Measurements from ENCODE around the gene APC2.

APC2 gene

DNA sequence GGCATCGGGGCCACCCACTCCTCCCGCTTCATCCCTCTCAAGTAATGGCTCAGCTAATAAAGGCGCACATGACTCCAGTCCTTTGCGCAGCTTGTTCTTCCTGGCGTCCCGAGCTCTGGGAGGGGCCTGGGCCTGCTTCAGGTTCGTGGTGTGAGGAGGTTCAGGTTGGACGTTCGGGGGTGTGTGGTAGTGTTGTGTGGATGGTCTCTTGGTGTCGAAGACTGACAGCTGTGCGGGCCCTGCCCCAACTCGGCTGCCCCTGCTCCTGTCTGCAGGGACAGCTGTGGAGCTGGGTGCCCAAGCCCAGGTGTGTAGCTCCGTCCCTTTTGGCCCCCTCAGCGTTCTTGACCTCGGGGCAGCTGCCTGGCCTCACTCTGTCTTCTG lies 9.5 kb upstream of the APC2 start:
- H3K36me3 ChIP-seq (ENCODE audit: insufficient read depth) = peaks cover 11% of the 10 kb centered on the region; the same call in 1 of the 2 replicates
- H3K27me3 ChIP-seq (ENCODE audit: insufficient read depth, low read depth) = no peaks in the 10 kb centered on the region; the same call in 1 of the 2 replicates
- no peak overlapping the region for H3K9ac ChIP-seq
- H3K4me2 ChIP-seq = no peak overlapping the region; the same call in 1 of the 2 replicates
- H4K20me1 ChIP-seq (ENCODE audit: insufficient read depth) = peaks cover 9% of the 10 kb centered on the region
- H2AFZ ChIP-seq (ENCODE audit: low read depth) = no peak overlapping the region
- H3K4me3 ChIP-seq (IDR thresholded peaks at IDR 0.05; ENCODE audit: insufficient read depth, low read depth, low read length) = no peak overlapping the region
- peaks cover 22% of the 10 kb centered on the region for H3K4me1 ChIP-seq (ENCODE audit: low read depth, poor library complexity, severe bottlenecking)
- TF ChIP-seq, protein P1, sequence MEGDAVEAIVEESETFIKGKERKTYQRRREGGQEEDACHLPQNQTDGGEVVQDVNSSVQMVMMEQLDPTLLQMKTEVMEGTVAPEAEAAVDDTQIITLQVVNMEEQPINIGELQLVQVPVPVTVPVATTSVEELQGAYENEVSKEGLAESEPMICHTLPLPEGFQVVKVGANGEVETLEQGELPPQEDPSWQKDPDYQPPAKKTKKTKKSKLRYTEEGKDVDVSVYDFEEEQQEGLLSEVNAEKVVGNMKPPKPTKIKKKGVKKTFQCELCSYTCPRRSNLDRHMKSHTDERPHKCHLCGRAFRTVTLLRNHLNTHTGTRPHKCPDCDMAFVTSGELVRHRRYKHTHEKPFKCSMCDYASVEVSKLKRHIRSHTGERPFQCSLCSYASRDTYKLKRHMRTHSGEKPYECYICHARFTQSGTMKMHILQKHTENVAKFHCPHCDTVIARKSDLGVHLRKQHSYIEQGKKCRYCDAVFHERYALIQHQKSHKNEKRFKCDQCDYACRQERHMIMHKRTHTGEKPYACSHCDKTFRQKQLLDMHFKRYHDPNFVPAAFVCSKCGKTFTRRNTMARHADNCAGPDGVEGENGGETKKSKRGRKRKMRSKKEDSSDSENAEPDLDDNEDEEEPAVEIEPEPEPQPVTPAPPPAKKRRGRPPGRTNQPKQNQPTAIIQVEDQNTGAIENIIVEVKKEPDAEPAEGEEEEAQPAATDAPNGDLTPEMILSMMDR (conservative IDR thresholded peaks at IDR 0.05; ENCODE audit: low read depth, low read length) = no peak
- no peak overlapping the region for H3K27ac ChIP-seq
- peaks cover 24% of the 10 kb centered on the region for H3K79me2 ChIP-seq (ENCODE audit: insufficient read depth, low read depth)

DNA sequence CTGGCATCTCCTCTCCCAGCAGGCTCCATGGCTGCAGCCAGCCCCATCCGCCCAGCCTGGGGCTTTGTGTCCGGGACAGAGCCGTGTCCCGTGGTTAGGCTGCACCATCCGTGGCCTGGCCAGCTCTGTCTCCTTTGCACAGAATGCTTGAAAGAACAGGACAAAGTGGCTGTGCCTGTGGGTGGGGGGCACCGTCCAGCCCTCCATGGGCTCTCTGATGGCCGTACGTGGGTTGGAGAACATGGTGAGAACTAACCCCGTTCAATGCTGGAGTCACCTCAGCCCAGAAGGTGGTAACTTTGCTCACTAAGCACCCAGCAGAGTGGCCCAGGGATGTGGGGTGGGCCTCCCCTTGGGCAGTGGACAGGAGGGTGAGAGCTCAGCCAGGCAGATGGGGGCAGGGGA lies 8.9 kb upstream of the APC2 start:
- Histone ChIP-seq H3K4me2 (no peak overlapping the region), H3K4me3 (IDR thresholded peaks at IDR 0.05; ENCODE audit: insufficient read depth, low read depth, low read length) (no peak overlapping the region), H4K20me1 (ENCODE audit: insufficient read depth) (peaks cover 9% of the 10 kb centered on the region), H3K36me3 (ENCODE audit: insufficient read depth) (peaks cover 11% of the 10 kb centered on the region; the same call in 1 of the 2 replicates), H3K27ac (no peak overlapping the region), H3K79me2 (ENCODE audit: insufficient read depth, low read depth) (peaks cover 24% of the 10 kb centered on the region), H2AFZ (ENCODE audit: low read depth) (no peak overlapping the region), H3K4me1 (ENCODE audit: low read depth, poor library complexity, severe bottlenecking) (peaks cover 22% of the 10 kb centered on the region), H3K9ac (no peak overlapping the region), H3K27me3 (ENCODE audit: insufficient read depth, low read depth) (peaks cover 1% of the 10 kb centered on the region; the same call in 1 of the 2 replicates)
- TF ChIP-seq, protein P1 (conservative IDR thresholded peaks at IDR 0.05; ENCODE audit: low read depth, low read length) = no peak

DNA sequence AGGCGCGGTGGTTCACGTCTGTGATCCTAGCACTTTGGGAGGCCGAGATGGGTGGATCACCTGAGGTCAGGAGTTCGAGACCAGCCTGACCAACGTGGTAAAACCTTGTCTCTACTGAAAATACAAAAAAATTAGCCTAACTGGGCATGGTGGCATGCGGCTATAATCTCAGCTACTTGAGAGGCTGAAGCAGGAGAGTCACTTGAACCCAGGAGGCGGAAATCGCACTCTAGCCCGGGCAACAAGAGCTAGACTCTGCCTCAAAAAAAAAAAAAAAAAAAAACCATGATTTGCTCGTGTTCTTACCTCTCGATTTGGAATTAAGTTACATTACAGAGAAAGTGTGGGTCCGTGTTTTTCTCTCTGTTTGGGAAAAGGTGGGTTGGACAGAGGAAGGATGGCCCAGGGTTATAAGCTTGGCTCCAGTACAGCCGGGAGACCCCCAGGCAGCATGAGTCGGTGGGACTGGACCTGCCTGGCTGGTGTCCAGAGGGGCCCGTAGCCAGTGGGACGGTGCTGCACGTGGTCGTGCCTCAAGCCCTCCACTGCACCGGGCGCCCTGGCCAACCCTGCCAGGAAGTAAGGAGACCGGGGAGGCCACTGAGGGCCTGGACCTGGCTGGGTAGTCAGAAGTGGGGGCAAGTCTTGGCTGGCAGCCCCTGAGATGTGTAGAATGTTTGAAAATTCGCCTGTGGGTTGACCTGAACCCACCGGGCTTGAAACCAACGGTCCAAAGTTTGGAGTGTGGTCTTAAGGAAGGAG lies 8.1 kb upstream of the APC2 start:
- TF ChIP-seq, protein P1 (conservative IDR thresholded peaks at IDR 0.05; ENCODE audit: low read depth, low read length) = no peak
- H2AFZ ChIP-seq (ENCODE audit: low read depth) = no peak overlapping the region
- H3K4me2 ChIP-seq = no peak overlapping the region
- peaks cover 24% of the 10 kb centered on the region for H3K79me2 ChIP-seq (ENCODE audit: insufficient read depth, low read depth)
- H3K9ac ChIP-seq = no peak overlapping the region
- H3K36me3 ChIP-seq (ENCODE audit: insufficient read depth) = peaks cover 11% of the 10 kb centered on the region; the same call in 1 of the 2 replicates
- peaks cover 9% of the 10 kb centered on the region for H4K20me1 ChIP-seq (ENCODE audit: insufficient read depth)
- no peak overlapping the region for H3K27ac ChIP-seq
- H3K4me3 ChIP-seq (IDR thresholded peaks at IDR 0.05; ENCODE audit: insufficient read depth, low read depth, low read length) = no peak overlapping the region
- peaks cover 10% of the 10 kb centered on the region; the same call in 1 of the 2 replicates for H3K27me3 ChIP-seq (ENCODE audit: insufficient read depth, low read depth)
- peaks cover 22% of the 10 kb centered on the region for H3K4me1 ChIP-seq (ENCODE audit: low read depth, poor library complexity, severe bottlenecking)

DNA sequence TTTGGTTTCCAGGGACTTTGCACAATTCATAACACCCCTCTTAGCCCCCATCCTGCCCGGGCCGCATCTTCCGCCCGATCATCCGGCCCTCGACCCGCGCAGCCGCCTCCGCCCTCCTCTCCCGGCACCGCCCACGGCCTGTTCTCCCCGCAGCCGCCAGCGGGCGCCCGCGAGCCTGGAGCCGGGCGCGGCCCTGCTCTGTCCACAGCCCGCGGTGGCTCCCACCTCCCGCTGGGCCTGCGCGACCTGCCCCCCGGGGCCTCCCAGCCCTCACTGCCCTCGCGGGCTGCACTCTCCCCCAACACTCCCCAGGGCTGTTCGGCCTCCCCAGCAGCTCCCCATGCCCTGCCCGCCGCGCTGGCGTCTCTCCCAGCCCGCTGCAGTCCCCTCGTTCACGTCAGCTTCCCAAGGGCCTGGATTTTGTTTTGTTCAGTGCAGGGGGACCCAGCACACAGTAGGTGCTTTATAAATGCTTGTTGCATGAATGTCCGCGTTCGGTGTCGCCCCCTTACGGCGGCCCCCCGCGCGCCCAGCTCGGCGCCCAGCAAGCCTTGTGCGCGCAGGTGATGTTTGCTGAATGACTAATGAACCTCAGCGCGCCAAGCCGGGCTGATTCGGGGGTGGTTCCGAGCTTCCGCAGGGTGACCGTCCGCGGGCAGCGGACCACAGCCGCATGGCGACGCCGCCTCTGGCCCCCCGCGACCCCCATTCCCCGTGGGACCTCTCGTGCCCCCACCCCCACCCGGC lies 4.6 kb upstream of the APC2 start:
- no peak overlapping the region for H3K4me3 ChIP-seq (IDR thresholded peaks at IDR 0.05; ENCODE audit: insufficient read depth, low read depth, low read length)
- TF ChIP-seq, protein P1 (conservative IDR thresholded peaks at IDR 0.05; ENCODE audit: low read depth, low read length) = peak; percentile 81
- peaks cover 4% of the 10 kb centered on the region; the same call in 1 of the 2 replicates for H3K79me2 ChIP-seq (ENCODE audit: insufficient read depth, low read depth)
- peaks cover 14% of the 10 kb centered on the region for H3K4me1 ChIP-seq (ENCODE audit: low read depth, poor library complexity, severe bottlenecking)
- H3K9ac ChIP-seq = no peak overlapping the region
- H3K36me3 ChIP-seq (ENCODE audit: insufficient read depth) = peaks cover 10% of the 10 kb centered on the region; the same call in 1 of the 2 replicates
- H2AFZ ChIP-seq (ENCODE audit: low read depth) = peak overlapping the region; percentile 47; the same call in 1 of the 2 replicates
- H3K4me2 ChIP-seq = peak overlapping the region; percentile 63
- peaks cover 45% of the 10 kb centered on the region for H3K27me3 ChIP-seq (ENCODE audit: insufficient read depth, low read depth)
- peaks cover 4% of the 10 kb centered on the region for H4K20me1 ChIP-seq (ENCODE audit: insufficient read depth)
- no peak overlapping the region for H3K27ac ChIP-seq
